Suprapubic skin (tissue), 4 donors: Measurements from ENCODE around the gene PDF.
"Not testable (repeated sequence)": the region's sequence is repeated elsewhere in the genome, so short reads cannot be mapped to it uniquely, and the experiment has no call there.

Experiments
- CTCF ChIP-seq, 2 donors: fragments of 200-600 bp in 1 of 2; fragments of 450-650 bp in 1 of 2; sonication (generic) in 1 of 2; IDR thresholded peaks; one replicate each; pipeline ENCODE4 v1.5.1; 2016 to 2019; ENCODE audit warnings: antibody characterized with exemption in 2 of 2, mild to moderate bottlenecking in 1 of 2, moderate library complexity in 1 of 2
- EP300 ChIP-seq: sonication (generic); formaldehyde crosslinking; IDR thresholded peaks from one replicate; pipeline ENCODE4 v1.6.1; 2017; ENCODE audit warnings: antibody characterized with exemption
- POLR2A ChIP-seq, 2 donors: fragments of 450-650 bp; IDR thresholded peaks; one replicate each; pipeline ENCODE4 v1.6.1; 2017; ENCODE audit warnings: antibody characterized with exemption in 2 of 2, mild to moderate bottlenecking in 2 of 2, moderate library complexity in 2 of 2
- POLR2AphosphoS5 ChIP-seq, 3 donors: sonication (generic); formaldehyde crosslinking; IDR thresholded peaks; one replicate each; pipeline ENCODE4 v1.6.1; 2017; ENCODE audit warnings: antibody characterized with exemption in 3 of 3

DNA sequence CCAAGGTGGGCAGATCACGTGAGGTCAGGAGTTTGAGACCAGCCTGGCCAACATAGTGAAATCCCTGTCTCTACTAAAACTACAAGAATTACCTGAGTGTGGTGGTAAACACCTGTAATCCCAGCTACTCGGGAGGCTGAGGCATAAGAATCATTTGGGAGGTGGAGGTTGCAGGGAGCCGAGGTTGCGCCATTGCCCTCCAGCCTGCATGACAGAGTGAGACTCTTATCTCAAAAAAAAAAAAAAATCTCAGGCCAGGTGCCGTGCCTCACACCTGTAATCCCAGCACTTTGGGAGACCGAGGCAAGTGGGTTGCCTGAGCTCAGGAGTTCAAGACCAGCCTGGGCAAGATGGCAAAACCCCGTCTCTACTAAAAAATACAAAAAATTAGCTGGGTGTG, 33.6 kb downstream of the PDF start:
- TF ChIP-seq CTCF (IDR thresholded peaks at IDR 0.05); POLR2A (IDR thresholded peaks at IDR 0.05); POLR2AphosphoS5 (IDR thresholded peaks at IDR 0.05); EP300: not testable (repeated sequence)
